Astrocyte (in vitro differentiated cells and primary cell): ENCODE data around the gene IL12RB2.

Experiments used
- EZH2 ChIP-seq: IDR thresholded peaks from 2 replicates; pipeline ENCODE4 v1.6.1; 2012; ENCODE audit warnings: mild to moderate bottlenecking, low read length, inconsistent platforms; ENCODE audit not compliant: insufficient read depth
- TF ChIP-seq, protein P1 (sequence below): IDR thresholded peaks from 2 replicates; pipeline ENCODE4 v1.5.1; 2011; ENCODE audit warnings: low read depth, mild to moderate bottlenecking, inconsistent platforms, low read length, moderate library complexity; ENCODE audit not compliant: insufficient read depth

DNA sequence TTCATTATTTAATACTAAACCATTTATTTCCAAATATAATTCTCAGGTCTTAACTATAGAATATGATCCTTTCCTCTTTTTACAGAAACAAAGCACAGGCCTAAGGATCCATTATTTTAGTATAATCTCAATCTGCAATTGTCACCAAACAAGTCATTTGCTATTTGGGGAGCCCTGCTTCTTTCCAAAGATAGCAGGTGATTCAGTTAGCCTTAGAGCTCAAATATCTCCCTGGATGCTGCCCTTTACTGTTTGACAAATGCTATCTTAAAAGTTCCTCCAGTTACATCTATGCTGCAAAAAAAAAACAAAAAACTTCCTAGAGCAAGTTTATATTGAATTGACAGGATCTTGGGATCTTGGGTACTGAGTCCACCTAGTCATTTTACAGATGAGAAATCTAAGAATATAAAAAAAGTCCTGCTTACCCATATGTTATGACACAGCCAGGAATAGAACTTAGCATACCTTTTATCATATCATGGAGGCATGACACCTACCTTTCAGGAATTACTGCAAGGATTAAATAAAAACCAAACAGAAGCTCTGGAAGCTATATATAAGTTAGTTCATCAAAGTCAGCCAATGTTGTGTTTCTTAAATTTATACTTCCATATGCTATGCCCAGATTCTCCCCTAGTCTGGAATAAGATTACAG, 113.3 kb downstream of the IL12RB2 start:
- TF ChIP-seq, protein P1, sequence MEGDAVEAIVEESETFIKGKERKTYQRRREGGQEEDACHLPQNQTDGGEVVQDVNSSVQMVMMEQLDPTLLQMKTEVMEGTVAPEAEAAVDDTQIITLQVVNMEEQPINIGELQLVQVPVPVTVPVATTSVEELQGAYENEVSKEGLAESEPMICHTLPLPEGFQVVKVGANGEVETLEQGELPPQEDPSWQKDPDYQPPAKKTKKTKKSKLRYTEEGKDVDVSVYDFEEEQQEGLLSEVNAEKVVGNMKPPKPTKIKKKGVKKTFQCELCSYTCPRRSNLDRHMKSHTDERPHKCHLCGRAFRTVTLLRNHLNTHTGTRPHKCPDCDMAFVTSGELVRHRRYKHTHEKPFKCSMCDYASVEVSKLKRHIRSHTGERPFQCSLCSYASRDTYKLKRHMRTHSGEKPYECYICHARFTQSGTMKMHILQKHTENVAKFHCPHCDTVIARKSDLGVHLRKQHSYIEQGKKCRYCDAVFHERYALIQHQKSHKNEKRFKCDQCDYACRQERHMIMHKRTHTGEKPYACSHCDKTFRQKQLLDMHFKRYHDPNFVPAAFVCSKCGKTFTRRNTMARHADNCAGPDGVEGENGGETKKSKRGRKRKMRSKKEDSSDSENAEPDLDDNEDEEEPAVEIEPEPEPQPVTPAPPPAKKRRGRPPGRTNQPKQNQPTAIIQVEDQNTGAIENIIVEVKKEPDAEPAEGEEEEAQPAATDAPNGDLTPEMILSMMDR = no peak
- no peak for TF ChIP-seq EZH2
